ENCODE data around the gene KIF13A. TPM values are rescaled to one million over a fixed set of nuclear protein-coding genes. Genes with fewer than 3 reads are reported as not detected.
"Not testable (repeated sequence)": the region's sequence is repeated elsewhere in the genome, so short reads cannot be mapped to it uniquely, and the experiment has no call there.

The KIF13A gene
- total RNA-seq, 2 donors from 2014 or later, result 0.45 TPM; not detected in 1

DNA sequence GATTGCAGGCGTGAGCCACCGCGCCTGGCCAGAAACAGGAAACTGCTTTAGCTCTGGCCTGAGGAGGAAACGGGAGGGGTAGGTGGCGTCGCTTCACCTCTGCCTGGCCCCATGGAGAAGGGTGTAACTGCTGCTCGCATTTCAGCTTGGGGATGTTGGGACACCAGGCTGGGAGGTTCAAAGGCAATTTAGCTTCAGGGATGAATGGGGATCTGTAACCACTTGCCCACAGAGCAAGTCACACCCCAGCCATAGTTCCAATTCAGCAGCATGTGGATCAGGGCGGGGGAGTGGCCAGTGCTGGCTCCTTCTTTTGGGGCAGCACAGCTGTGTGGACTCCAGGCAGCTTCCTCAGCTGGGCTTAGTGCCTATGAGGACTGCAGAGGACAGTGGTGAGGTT lies 245.9 kb downstream of the KIF13A start:
- Mint-ChIP-seq H3K27ac (no peak overlapping the region), H3K36me3 (ENCODE audit: low read depth) (no peaks in the 10 kb centered on the region), H3K9me3 (peaks cover 19% of the 10 kb centered on the region), H3K4me3 (no peak overlapping the region), H3K27me3 (no peaks in the 10 kb centered on the region), H3K4me1 (no peaks in the 10 kb centered on the region)
- no peak for ATAC-seq (replicated peaks)

GRCh38 chr6:17740559-17741220 lies 246.7 kb downstream of the KIF13A start:
- Mint-ChIP-seq H3K36me3 (ENCODE audit: low read depth) (no peaks in the 10 kb centered on the region), H3K9me3 (peaks cover 19% of the 10 kb centered on the region), H3K4me1 (no peaks in the 10 kb centered on the region), H3K27me3 (no peaks in the 10 kb centered on the region), H3K4me3 (no peak overlapping the region), H3K27ac (no peak overlapping the region)
- ATAC-seq (replicated peaks), result no peak

GRCh38 chr6:17737704-17738252 lies 249.7 kb downstream of the KIF13A start:
- H3K4me3 Mint-ChIP-seq, result no peak overlapping the region
- no peaks in the 10 kb centered on the region for H3K27me3 Mint-ChIP-seq
- peaks cover 19% of the 10 kb centered on the region for H3K9me3 Mint-ChIP-seq
- H3K4me1 Mint-ChIP-seq, result no peaks in the 10 kb centered on the region
- no peaks in the 10 kb centered on the region for H3K36me3 Mint-ChIP-seq (ENCODE audit: low read depth)
- H3K27ac Mint-ChIP-seq, result no peak overlapping the region
- ATAC-seq (replicated peaks), result no peak

- H3K27me3 Mint-ChIP-seq, result not testable (repeated sequence)
- H3K9me3 Mint-ChIP-seq, result peaks cover 17% of the 10 kb centered on the region
Observed at GRCh38 chr6:17735311-17735710, 252.1 kb downstream of the KIF13A start.

DNA sequence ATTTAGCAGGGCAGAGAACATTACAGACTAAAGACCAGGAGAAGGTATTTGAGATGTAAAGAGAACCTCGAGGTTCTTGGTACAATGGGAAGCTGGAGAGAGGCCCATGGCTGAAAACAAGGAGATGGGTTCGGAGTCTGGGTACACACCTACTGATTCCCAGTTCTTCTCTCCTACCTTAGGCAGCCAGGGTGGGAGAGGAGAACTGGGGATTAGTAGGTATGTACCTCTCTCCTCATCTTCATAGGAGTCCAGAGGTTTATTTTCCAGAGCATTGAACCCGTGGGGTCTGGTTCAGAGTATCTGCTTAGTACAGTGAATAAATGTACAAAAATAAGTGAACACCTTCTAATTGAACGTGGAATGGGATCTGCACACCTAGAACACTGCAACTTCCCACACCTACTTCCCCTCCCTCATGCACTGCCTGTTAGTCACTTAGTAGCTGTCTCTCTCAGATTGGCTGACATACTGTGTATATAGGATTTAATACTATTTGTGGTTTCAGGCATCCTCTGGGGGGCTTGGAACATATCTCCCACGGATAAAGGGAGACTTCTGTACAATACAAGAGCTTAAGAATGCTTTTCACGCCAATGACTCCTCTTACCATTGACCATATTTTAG lies 257.2 kb downstream of the KIF13A start:
- Mint-ChIP-seq H3K4me1 (no peaks in the 10 kb centered on the region), H3K9me3 (no peaks in the 10 kb centered on the region), H3K4me3 (no peak overlapping the region), H3K27me3 (no peaks in the 10 kb centered on the region), H3K36me3 (ENCODE audit: low read depth) (no peaks in the 10 kb centered on the region), H3K27ac (no peak overlapping the region)
- no peak for ATAC-seq (replicated peaks)

More at GRCh38 chr6:17735311-17735710, 252.1 kb downstream of the KIF13A start:
- H3K36me3 Mint-ChIP-seq (ENCODE audit: low read depth); H3K4me1 Mint-ChIP-seq; H3K4me3 Mint-ChIP-seq; ATAC-seq (replicated peaks); H3K27ac Mint-ChIP-seq: not testable (repeated sequence)

DNA sequence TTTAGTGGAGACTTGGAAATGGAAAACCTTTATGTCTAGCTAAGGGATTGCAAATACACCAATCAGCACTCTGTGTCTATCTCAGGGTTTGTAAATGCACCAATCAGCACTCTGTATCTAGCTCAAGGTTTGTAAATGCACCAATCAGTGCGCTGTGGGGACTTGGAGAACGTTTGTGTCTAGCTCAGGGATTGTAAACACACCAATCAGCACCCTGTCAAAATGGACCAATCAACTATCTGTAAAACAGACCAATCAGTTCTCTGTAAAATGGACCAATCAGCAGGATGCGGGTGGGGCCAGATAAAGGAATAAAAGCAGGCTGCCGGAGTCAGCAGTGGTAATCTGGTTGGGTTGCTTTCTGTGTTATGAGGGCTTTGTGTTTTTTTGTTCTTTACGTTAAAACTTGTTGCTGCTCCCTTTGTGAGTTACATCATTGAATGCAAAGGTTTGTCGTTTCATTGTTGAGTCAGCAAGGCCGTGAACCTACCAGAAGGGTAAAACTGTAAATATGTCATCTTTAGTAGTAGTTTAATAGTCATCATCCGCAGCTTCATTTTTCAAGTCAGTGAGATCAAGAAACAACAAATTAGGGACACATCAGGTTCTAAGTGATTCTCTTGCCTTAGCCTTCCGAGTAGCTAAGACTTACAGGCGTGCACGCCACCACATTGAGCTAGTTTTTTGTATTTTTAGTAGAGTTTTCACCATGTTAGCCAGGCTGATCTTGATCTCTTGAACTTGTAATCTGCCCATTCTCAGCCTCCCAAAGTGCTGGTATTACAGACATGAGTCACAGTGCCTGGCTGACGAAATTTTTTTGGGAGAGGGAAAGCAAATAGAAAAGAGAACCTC lies 258.0 kb downstream of the KIF13A start:
- no peaks in the 10 kb centered on the region for H3K27me3 Mint-ChIP-seq

GRCh38 chr6:17728551-17729222 lies 258.7 kb downstream of the KIF13A start:
- no peak overlapping the region for H3K4me3 Mint-ChIP-seq
- H3K27me3 Mint-ChIP-seq, result no peaks in the 10 kb centered on the region
- ATAC-seq (replicated peaks), result no peak
- no peaks in the 10 kb centered on the region for H3K9me3 Mint-ChIP-seq
- no peaks in the 10 kb centered on the region for H3K36me3 Mint-ChIP-seq (ENCODE audit: low read depth)
- no peak overlapping the region for H3K27ac Mint-ChIP-seq
- H3K4me1 Mint-ChIP-seq, result no peaks in the 10 kb centered on the region

More for the DNA sequence above, 258.0 kb downstream of the KIF13A start:
- Mint-ChIP-seq H3K9me3 (no peaks in the 10 kb centered on the region), H3K4me1 (no peaks in the 10 kb centered on the region), H3K4me3 (no peak overlapping the region), H3K36me3 (ENCODE audit: low read depth) (no peaks in the 10 kb centered on the region), H3K27ac (no peak overlapping the region)
- no peak for ATAC-seq (replicated peaks)

DNA sequence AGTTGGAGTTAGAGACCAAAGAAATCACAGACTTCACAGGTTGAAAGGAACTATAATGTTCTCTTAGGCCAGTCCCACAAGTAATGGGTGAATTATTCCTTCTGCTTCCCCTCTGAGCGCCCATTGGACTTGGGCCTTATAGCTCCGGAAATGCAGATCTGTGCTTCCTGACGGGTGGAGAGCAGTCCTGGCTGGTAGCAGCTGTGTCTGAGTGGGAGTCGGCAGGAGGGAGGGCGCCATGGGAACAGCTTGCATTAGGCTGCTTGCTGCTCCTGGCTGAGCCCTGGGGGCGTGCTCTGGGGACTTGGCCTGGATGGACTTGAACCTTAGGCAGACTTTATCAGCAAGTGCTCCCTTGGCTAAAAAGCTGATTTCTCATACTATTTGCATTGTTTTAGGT lies 262.4 kb downstream of the KIF13A start:
- Mint-ChIP-seq H3K36me3 (ENCODE audit: low read depth) (no peaks in the 10 kb centered on the region), H3K4me3 (no peak overlapping the region)

GRCh38 chr6:17724341-17724740 lies 263.1 kb downstream of the KIF13A start:
- no peak for ATAC-seq (replicated peaks)
- Mint-ChIP-seq H3K9me3 (no peaks in the 10 kb centered on the region), H3K27ac (no peak overlapping the region), H3K4me3 (no peak overlapping the region), H3K27me3 (peaks cover 3% of the 10 kb centered on the region), H3K36me3 (ENCODE audit: low read depth) (no peaks in the 10 kb centered on the region), H3K4me1 (no peaks in the 10 kb centered on the region)

More for the DNA sequence above, 262.4 kb downstream of the KIF13A start:
- Mint-ChIP-seq H3K4me1 (no peaks in the 10 kb centered on the region), H3K27me3 (peaks cover 3% of the 10 kb centered on the region), H3K9me3 (no peaks in the 10 kb centered on the region), H3K27ac (no peak overlapping the region)
- ATAC-seq (replicated peaks), result no peak

DNA sequence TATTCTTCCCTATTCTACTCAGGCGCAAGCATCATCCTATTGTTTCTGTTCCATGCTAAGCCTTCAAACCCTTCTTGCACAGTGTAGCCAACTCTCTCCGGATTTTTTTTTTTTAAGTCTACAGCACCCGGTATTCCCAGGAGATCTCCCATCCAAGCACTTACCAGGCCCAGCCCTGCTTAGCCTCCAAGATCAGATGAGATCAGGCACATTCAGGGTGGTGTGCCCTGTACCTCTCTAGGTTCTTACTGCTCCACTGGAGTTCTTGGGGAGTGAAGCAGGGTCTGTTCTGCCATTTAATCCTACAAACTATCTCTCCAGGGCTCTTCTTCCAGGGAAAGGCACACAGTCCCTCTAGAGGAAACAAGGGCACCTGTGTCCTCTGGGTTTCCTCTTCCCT lies 265.8 kb downstream of the KIF13A start:
- Mint-ChIP-seq H3K36me3 (ENCODE audit: low read depth) (no peaks in the 10 kb centered on the region), H3K4me1 (no peaks in the 10 kb centered on the region), H3K27ac (no peak overlapping the region), H3K4me3 (no peak overlapping the region), H3K9me3 (no peaks in the 10 kb centered on the region), H3K27me3 (peaks cover 3% of the 10 kb centered on the region)
- no peak for ATAC-seq (replicated peaks)

GRCh38 chr6:17719323-17720041 lies 268.0 kb downstream of the KIF13A start:
- Mint-ChIP-seq H3K4me3 (no peak overlapping the region), H3K27me3 (peaks cover 3% of the 10 kb centered on the region), H3K9me3 (peaks cover 3% of the 10 kb centered on the region), H3K27ac (no peak overlapping the region), H3K4me1 (peaks cover 6% of the 10 kb centered on the region), H3K36me3 (ENCODE audit: low read depth) (no peaks in the 10 kb centered on the region)
- ATAC-seq (replicated peaks), result no peak

GRCh38 chr6:17716221-17716620 lies 271.2 kb downstream of the KIF13A start:
- Mint-ChIP-seq H3K27ac (no peak overlapping the region), H3K4me1 (peaks cover 6% of the 10 kb centered on the region), H3K36me3 (ENCODE audit: low read depth) (no peaks in the 10 kb centered on the region), H3K27me3 (no peaks in the 10 kb centered on the region), H3K4me3 (no peak overlapping the region), H3K9me3 (peaks cover 3% of the 10 kb centered on the region)
- ATAC-seq (replicated peaks), result no peak

- no peaks in the 10 kb centered on the region for H3K36me3 Mint-ChIP-seq (ENCODE audit: low read depth)
- ATAC-seq (replicated peaks), result peak; percentile 98
- H3K9me3 Mint-ChIP-seq, result peaks cover 3% of the 10 kb centered on the region
Observed at GRCh38 chr6:17714879-17715851, 272.3 kb downstream of the KIF13A start.

More at GRCh38 chr6:17714879-17715851, 272.3 kb downstream of the KIF13A start:
- Mint-ChIP-seq H3K4me3 (peak overlapping the region; percentile 72), H3K4me1 (peaks cover 6% of the 10 kb centered on the region), H3K27ac (peak overlapping the region; percentile 78), H3K27me3 (no peaks in the 10 kb centered on the region)

Measured in activated T-helper 17 cell treated with anti-CD3 and anti-CD28 coated beads, Interleukin-2, amount 50 U/mL, for 72 hours (primary cell).